ENCODE results near the gene TMEM170A.
"Not testable (repeated sequence)": the region's sequence is repeated elsewhere in the genome, so short reads cannot be mapped to it uniquely, and the experiment has no call there.

The TMEM170A gene

DNA sequence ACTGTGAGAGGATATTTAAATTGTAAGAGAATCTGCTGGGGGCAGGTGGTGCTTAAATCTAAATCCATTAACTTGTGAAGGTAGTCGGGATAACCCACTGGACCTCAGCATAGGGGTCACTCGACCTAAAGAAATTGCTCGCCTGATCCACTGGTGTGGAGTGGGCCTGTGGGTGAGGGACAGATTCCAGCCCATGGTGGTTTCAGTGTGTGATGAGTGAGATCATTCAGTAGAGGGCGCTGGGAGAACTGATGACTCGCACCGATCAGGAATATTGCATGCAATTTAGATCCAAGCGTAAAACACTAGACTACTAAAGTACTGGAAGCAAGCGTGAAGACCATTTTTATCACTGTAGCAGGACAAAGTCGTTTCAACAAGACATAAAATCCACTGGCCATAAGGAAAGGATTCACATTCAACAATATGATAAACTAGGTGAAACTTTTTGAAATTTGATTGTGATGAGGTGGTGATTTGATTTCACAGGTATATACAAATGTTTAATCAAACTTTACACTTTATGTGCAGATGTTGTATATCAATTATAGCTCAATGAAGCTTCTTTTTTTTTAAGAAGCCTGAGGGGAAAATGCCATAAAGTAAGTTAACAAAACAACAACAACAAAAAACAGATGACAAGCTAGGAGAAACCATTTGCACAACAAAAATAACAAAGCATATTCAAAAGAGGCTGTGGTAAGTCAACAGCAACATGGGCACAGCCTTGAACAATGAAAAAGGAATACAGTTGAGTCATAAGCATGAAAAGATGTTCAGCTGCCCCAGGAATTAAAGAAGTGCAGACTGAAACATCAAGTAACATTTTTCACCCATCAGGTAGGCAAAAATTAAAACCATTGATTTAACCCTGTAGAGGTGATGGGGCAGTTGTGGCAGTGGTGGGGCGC, 7.5 kb upstream of the TMEM170A start:
- H3K4me3 ChIP-seq (replicated peaks; ENCODE audit: low read depth, low read length), result no peak overlapping the region
- TF ChIP-seq, protein P1, sequence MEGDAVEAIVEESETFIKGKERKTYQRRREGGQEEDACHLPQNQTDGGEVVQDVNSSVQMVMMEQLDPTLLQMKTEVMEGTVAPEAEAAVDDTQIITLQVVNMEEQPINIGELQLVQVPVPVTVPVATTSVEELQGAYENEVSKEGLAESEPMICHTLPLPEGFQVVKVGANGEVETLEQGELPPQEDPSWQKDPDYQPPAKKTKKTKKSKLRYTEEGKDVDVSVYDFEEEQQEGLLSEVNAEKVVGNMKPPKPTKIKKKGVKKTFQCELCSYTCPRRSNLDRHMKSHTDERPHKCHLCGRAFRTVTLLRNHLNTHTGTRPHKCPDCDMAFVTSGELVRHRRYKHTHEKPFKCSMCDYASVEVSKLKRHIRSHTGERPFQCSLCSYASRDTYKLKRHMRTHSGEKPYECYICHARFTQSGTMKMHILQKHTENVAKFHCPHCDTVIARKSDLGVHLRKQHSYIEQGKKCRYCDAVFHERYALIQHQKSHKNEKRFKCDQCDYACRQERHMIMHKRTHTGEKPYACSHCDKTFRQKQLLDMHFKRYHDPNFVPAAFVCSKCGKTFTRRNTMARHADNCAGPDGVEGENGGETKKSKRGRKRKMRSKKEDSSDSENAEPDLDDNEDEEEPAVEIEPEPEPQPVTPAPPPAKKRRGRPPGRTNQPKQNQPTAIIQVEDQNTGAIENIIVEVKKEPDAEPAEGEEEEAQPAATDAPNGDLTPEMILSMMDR (IDR thresholded peaks at IDR 0.05; ENCODE audit: low read depth, low read length, missing control alignments), result peak; percentile 71
- DNase-seq (ENCODE audit: extremely low read depth, low read depth), result peak; percentile 42

DNA sequence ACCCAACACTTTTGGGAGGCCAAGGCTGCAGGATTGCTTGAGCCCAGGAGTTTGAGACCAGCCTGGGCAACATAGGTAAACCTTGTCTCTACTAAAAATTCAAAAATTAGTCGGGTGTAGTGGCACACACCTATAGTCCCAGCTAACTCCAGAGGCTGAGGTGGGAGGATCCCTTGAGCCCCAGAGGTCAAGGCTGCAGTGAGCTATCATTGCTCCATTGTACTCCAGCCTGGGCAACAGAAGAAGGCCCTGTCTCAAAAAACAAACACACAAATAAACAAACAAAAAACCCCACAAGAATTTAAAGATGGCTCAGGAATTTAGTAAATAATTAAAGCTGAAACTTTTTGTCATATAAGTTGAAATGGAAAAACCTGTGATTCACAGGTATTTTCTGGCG, 2.3 kb upstream of the TMEM170A start:
- TF ChIP-seq, protein P1 (IDR thresholded peaks at IDR 0.05; ENCODE audit: low read depth, low read length, missing control alignments), result no peak
- no peak overlapping the region for H3K4me3 ChIP-seq (replicated peaks; ENCODE audit: low read depth, low read length)
- no peak for DNase-seq (ENCODE audit: extremely low read depth, low read depth)

DNA sequence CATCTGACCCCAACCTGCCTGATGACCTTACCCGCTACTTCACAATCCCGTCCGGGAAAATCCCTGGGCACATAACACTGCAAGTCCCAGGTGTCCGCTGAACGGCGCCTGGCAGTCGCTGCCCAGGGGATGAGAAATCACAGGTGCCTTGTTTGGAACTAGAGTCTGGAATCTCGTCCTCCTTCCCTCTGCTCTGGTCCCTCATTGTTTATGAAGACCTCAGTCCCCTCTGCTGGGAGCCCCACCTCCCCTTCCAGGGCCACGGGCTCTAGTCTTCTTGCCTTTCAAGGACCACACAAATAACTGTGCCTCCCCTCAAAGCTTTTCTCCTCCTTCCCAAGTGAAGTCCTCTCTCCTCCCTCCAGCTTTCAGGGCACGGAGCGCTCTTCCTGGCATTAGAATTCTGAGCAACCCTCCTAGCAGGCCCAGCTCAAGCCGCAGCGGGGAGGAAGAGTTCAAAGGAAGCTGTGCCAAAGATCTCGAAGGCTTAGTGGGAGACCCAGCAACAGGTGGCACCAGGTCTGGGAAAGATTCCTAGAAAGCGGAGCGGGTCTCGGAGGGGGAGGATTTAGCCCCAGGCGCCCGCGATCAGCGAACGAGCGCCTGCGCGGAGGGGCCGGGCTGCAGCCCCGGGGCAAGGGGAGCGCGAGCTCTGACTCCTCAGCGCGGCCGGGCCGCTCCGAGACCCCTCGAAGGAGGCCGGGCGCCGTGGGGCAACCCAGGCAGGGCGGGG, 934 bp downstream of the TMEM170A start:
- not testable (repeated sequence) for DNase-seq (ENCODE audit: extremely low read depth, low read depth)
- H3K4me3 ChIP-seq (replicated peaks; ENCODE audit: low read depth, low read length), result peak overlapping the region; percentile 80

DNA sequence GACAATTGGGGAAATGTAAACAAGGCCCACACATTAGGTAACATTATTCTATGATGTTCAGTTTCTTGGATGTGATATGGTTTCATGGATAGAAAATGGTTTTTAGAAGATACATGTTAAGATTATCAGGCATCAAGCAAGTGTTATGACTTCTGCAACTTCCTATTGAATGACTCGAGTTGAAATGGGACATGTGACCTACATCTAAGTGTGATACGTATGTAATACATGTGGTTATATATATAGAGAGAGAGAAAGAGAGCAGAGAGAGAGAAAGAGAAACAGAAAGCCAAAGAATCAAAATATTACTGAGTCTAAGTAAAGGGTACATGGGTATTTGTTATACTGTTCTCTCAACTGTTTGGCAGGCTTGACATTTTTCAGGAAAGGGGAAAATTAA, 1.7 kb downstream of the TMEM170A start:
- no peak for DNase-seq (ENCODE audit: extremely low read depth, low read depth)
- H3K4me3 ChIP-seq (replicated peaks; ENCODE audit: low read depth, low read length), result peak overlapping the region; percentile 80
- TF ChIP-seq, protein P1 (IDR thresholded peaks at IDR 0.05; ENCODE audit: low read depth, low read length, missing control alignments), result no peak

DNA sequence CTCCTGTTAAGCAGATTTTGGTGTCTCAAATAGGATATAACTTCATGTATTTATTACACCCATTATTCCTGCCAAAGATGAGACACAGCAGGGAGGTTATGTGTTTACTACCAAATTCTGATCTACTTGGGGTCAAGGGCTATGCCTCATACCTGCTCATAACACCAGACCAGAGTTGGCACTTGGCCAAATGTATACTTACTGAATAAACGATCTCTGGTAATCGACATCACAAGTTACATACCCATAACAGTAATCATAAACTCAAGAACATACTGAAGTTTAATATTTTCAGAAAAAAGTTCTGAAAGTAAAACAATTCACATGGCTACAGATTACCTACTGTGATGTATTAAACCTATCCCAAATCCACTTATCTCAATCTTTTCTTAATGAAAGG, 2.9 kb downstream of the TMEM170A start:
- TF ChIP-seq, protein P1 (IDR thresholded peaks at IDR 0.05; ENCODE audit: low read depth, low read length, missing control alignments), result no peak
- H3K4me3 ChIP-seq (replicated peaks; ENCODE audit: low read depth, low read length), result no peak overlapping the region
- no peak for DNase-seq (ENCODE audit: extremely low read depth, low read depth)

DNA sequence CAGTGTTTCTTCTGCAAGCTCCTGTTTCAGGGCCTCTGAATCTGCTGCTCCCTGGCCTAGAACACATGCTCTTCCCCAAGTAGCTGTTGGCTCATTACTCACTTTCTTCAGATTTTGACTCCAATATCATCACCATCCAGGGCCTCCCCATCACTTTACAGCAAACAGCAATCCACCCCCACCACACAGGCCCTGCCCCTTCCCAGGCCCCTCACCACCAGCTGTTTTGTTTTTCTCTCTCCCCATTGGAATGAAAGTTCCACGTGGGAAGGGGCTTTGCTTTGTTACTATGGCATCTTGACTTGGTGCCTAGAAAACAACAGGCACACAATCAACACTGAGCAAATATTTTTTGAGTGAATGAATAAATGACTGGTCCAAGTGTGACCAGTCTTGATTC, 4.0 kb downstream of the TMEM170A start:
- TF ChIP-seq, protein P1 (IDR thresholded peaks at IDR 0.05; ENCODE audit: low read depth, low read length, missing control alignments), result no peak
- H3K4me3 ChIP-seq (replicated peaks; ENCODE audit: low read depth, low read length), result no peak overlapping the region
- DNase-seq (ENCODE audit: extremely low read depth, low read depth), result no peak

DNA sequence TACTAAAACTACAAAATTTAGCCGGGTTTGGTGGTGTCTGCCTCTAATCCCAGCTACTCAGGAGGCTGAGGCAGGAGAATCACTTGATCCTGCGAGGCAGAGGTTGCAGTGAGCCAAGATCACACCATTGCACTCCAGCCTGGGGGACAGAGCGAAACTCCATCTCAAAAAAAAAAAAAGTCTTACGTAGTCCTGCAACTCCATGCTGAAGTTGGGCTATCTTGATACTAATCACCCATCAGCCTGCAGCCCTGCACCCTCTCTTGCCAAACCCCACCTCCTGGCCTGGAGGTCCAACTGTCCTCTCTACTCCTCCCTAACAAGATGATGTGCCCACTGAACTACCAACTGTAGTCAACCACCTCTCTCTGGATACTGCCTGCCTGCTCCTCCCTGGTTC, 4.8 kb downstream of the TMEM170A start:
- no peak for DNase-seq (ENCODE audit: extremely low read depth, low read depth)
- TF ChIP-seq, protein P1 (IDR thresholded peaks at IDR 0.05; ENCODE audit: low read depth, low read length, missing control alignments), result no peak
- no peak overlapping the region for H3K4me3 ChIP-seq (replicated peaks; ENCODE audit: low read depth, low read length)
